Left lung (tissue), 10 donors: ENCODE results near the gene CACNA1H. TPM values are rescaled to one million over a fixed set of nuclear protein-coding genes. Genes with fewer than 3 reads are reported as not detected.
A peak's percentile ranks its signal among the peaks of the same experiment; 100 is the strongest.

Experiments used
- ATAC-seq: fragments of 200-7000 bp; cut with Tn5 transposase; one replicate; pipeline ENCODE4 v1.9.1; 2020; ENCODE audit warnings: moderate library complexity
- DNase-seq, 4 donors: peaks; one replicate each; pipeline ENCODE4 v3.0.0-alpha.2; 2013 to 2020
- H3K27ac ChIP-seq, 2 donors: fragments of 200-600 bp; sonication (generic) in 1 of 2; one replicate each; pipeline versions ENCODE4 v1.5.0 to v1.8.0; 2020 to 2021
- H3K27me3 ChIP-seq, 2 donors: fragments of 200-600 bp; sonication (generic) in 1 of 2; one replicate each; pipeline versions ENCODE4 v1.5.0 to v1.8.0; 2020 to 2021
- H3K36me3 ChIP-seq, 2 donors: fragments of 200-600 bp; sonication (generic) in 1 of 2; one replicate each; pipeline versions ENCODE4 v1.5.0 to v1.8.0; 2020 to 2021
- H3K4me1 ChIP-seq, 2 donors: fragments of 200-600 bp; one replicate each; pipeline ENCODE4 v1.8.0; 2021
- H3K4me3 ChIP-seq, 2 donors: fragments of 200-600 bp; sonication (generic) in 1 of 2; one replicate each; pipeline versions ENCODE4 v1.5.0 to v1.8.0; 2020 to 2021; ENCODE audit warnings: mild to moderate bottlenecking in 1 of 2
- H3K9me3 ChIP-seq, 2 donors: fragments of 200-600 bp; sonication (generic) in 1 of 2; one replicate each; pipeline versions ENCODE4 v1.5.0 to v1.8.0; 2020 to 2021
- intact Hi-C, 2 donors: fragments of 100-400 bp; cut with DNase I; formaldehyde crosslinking; loops; one replicate each; pipeline versions ENCODE4 v1.11.2 to v1.14.2; 2022
- polyA plus RNA-seq, 6 donors: library from polyadenylated mRNA; unstranded; fragments of 120-200 nt; gene quantifications; one replicate each; pipeline ENCODE4 v1.2.1, GENCODE V29; 2013; ENCODE audit not compliant: insufficient read length in 6 of 6
- total RNA-seq, 2 donors: library from RNA; stranded (reverse); fragmentation: NEBNext Ultra II Directional; extraction: Animal tissue kit (Norgen Biotek cat#: 25700); gene quantifications; one replicate each; pipeline ENCODE4 v1.2.1, GENCODE V29; 2021
- TF ChIP-seq, protein P1 (sequence below), 2 donors: fragments of 200-600 bp; sonication (generic) in 1 of 2; IDR thresholded peaks; one replicate each; pipeline versions ENCODE4 v1.5.0 to v1.8.0; 2021; ENCODE audit warnings: antibody characterized with exemption in 2 of 2
- donor health status: DM: no; HTN: yes; CAD: no.
- donor health status: DM: no; HTN: no; CAD: no.

CACNA1H gene
- total and polyA plus RNA-seq, 8 donors: 3.4 to 14.0 (median 7.1) TPM

GRCh38 chr16:1158456-1159324, 5.8 kb downstream of the CACNA1H start:
- no peaks in the 10 kb centered on the region for H3K9me3 ChIP-seq
- H3K27ac ChIP-seq: no peak overlapping the region
- H3K27me3 ChIP-seq: peaks cover 60 to 100% of the 10 kb centered on the region in 2 donors
- TF ChIP-seq, protein P1, sequence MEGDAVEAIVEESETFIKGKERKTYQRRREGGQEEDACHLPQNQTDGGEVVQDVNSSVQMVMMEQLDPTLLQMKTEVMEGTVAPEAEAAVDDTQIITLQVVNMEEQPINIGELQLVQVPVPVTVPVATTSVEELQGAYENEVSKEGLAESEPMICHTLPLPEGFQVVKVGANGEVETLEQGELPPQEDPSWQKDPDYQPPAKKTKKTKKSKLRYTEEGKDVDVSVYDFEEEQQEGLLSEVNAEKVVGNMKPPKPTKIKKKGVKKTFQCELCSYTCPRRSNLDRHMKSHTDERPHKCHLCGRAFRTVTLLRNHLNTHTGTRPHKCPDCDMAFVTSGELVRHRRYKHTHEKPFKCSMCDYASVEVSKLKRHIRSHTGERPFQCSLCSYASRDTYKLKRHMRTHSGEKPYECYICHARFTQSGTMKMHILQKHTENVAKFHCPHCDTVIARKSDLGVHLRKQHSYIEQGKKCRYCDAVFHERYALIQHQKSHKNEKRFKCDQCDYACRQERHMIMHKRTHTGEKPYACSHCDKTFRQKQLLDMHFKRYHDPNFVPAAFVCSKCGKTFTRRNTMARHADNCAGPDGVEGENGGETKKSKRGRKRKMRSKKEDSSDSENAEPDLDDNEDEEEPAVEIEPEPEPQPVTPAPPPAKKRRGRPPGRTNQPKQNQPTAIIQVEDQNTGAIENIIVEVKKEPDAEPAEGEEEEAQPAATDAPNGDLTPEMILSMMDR (IDR thresholded peaks at IDR 0.05): no peak
- H3K4me1 ChIP-seq: peaks cover 0 to 16% of the 10 kb centered on the region in 2 donors
- H3K36me3 ChIP-seq: no peaks in the 10 kb centered on the region
- DNase-seq (no peak), ATAC-seq (no peak)
- intact Hi-C loops: no loop called here
- no peak overlapping the region for H3K4me3 ChIP-seq

GRCh38 chr16:1159325-1159972, 6.5 kb downstream of the CACNA1H start:
- intact Hi-C loops: no loop called here
- ATAC-seq: no peak

GRCh38 chr16:1159973-1160772, 7.3 kb downstream of the CACNA1H start:
- DNase-seq: no peak
- no peak overlapping the region for H3K27ac ChIP-seq
- H3K9me3 ChIP-seq: no peaks in the 10 kb centered on the region
- no peak overlapping the region for H3K4me3 ChIP-seq
- peak; percentile 47 for ATAC-seq
- TF ChIP-seq, protein P1 (IDR thresholded peaks at IDR 0.05): no peak
- peaks cover 0 to 8% of the 10 kb centered on the region in 2 donors for H3K4me1 ChIP-seq
- H3K36me3 ChIP-seq: no peaks in the 10 kb centered on the region
- peaks cover 45 to 100% of the 10 kb centered on the region in 2 donors for H3K27me3 ChIP-seq
- intact Hi-C loops: no loop called here

More at GRCh38 chr16:1159325-1159972, 6.5 kb downstream of the CACNA1H start:
- H3K4me3 ChIP-seq: no peak overlapping the region
- H3K27me3 ChIP-seq: peaks cover 52 to 100% of the 10 kb centered on the region in 2 donors
- no peaks in the 10 kb centered on the region for H3K36me3 ChIP-seq
- no peaks in the 10 kb centered on the region for H3K9me3 ChIP-seq
- TF ChIP-seq, protein P1 (IDR thresholded peaks at IDR 0.05): no peak
- no peak overlapping the region for H3K27ac ChIP-seq
- H3K4me1 ChIP-seq: peaks cover 0 to 9% of the 10 kb centered on the region in 2 donors
- no peak for DNase-seq

- peaks cover 39 to 99% of the 10 kb centered on the region in 2 donors for H3K27me3 ChIP-seq
These were observed 8.0 kb downstream of the CACNA1H start for GRCh38 chr16:1160773-1161348.

More at GRCh38 chr16:1160773-1161348, 8.0 kb downstream of the CACNA1H start:
- DNase-seq (no peak), ATAC-seq (no peak)
- Histone ChIP-seq H3K36me3 (no peaks in the 10 kb centered on the region), H3K4me1 (peaks cover 0 to 8% of the 10 kb centered on the region in 2 donors), H3K9me3 (no peaks in the 10 kb centered on the region), H3K27ac (no peak overlapping the region), H3K4me3 (no peak overlapping the region)
- intact Hi-C loops: no loop called here
- TF ChIP-seq, protein P1 (IDR thresholded peaks at IDR 0.05): no peak
